SKM-1 treated with dmso at 0.1 percent for 144 hours (cell line): Measurements from ENCODE around the gene CCL11.

ENCODE experiments used
- DNase-seq: peaks from one replicate; lab custom pipeline; 2025; ENCODE audit not compliant: unreplicated experiment; lab: John Stamatoyannopoulos, UW

Gene CCL11

GRCh38 chr17:34257299-34257985 is 28.1 kb upstream of the CCL11 start:
- DNase-seq, result no peak

- DNase-seq, result no peak
Observed at GRCh38 chr17:34257986-34258326, 27.6 kb upstream of the CCL11 start.

- no peak for DNase-seq
Observed at GRCh38 chr17:34259146-34259545, 26.4 kb upstream of the CCL11 start.

GRCh38 chr17:34260861-34261260 is 24.7 kb upstream of the CCL11 start:
- DNase-seq, result no peak

GRCh38 chr17:34261568-34262337 is 23.8 kb upstream of the CCL11 start:
- no peak for DNase-seq

- DNase-seq, result no peak
Observed at GRCh38 chr17:34265711-34266110, 19.8 kb upstream of the CCL11 start.

- DNase-seq, result no peak
Observed at GRCh38 chr17:34269969-34270368, 15.6 kb upstream of the CCL11 start, which contains the start of gene CCL7. TSS of gene CCL7 (plus strand) at chr17:34270221. CDS start at chr17:34270291, 70 bp downstream.

GRCh38 chr17:34275881-34276280 is 9.7 kb upstream of the CCL11 start:
- DNase-seq, result no peak

GRCh38 chr17:34276826-34277225 is 8.7 kb upstream of the CCL11 start:
- no peak for DNase-seq

- DNase-seq, result no peak
Observed at GRCh38 chr17:34283571-34283970, 2.0 kb upstream of the CCL11 start.

GRCh38 chr17:34287875-34288274 is 2.3 kb downstream of the CCL11 start:
- no peak for DNase-seq

GRCh38 chr17:34290586-34290985 is 5.0 kb downstream of the CCL11 start:
- DNase-seq, result no peak

- no peak for DNase-seq
Observed at GRCh38 chr17:34291721-34292348, 6.3 kb downstream of the CCL11 start.

GRCh38 chr17:34299027-34299426 is 13.5 kb downstream of the CCL11 start:
- DNase-seq, result no peak

GRCh38 chr17:34299956-34300577 is 14.5 kb downstream of the CCL11 start:
- no peak for DNase-seq

- no peak for DNase-seq
Observed at GRCh38 chr17:34300652-34301370, 15.3 kb downstream of the CCL11 start.

- no peak for DNase-seq
Observed at GRCh38 chr17:34301986-34302385, 16.4 kb downstream of the CCL11 start.

- DNase-seq, result no peak
Observed at GRCh38 chr17:34302636-34303035, 17.1 kb downstream of the CCL11 start.

GRCh38 chr17:34303606-34304005 is 18.1 kb downstream of the CCL11 start:
- no peak for DNase-seq

- no peak for DNase-seq
Observed at GRCh38 chr17:34305061-34305460, 19.5 kb downstream of the CCL11 start.

GRCh38 chr17:34305606-34306005 is 20.1 kb downstream of the CCL11 start:
- DNase-seq, result no peak
